ENCODE measurements around the gene ZNF688. TPM values are rescaled to one million over a fixed set of nuclear protein-coding genes. Genes with fewer than 3 reads are reported as not detected.

ZNF688 gene
- total and polyA plus RNA-seq, 2 of the 8 experiments (the other 6 are each of a cell fraction or from before 2014, with no cell fraction given) = 2.7 to 3.5 TPM

GRCh38 chr16:30615358-30616091 lies 44.0 kb upstream of the ZNF688 start (continued):
- TF ChIP-seq CHD7 (IDR thresholded peaks at IDR 0.05; ENCODE audit: insufficient replicate concordance, low read length) = no peak
- no peak for TF ChIP-seq RBBP5 (IDR thresholded peaks at IDR 0.05; ENCODE audit: borderline replicate concordance, low read depth, low read length)
- TF ChIP-seq CTBP2 (IDR thresholded peaks at IDR 0.05; ENCODE audit: borderline replicate concordance, insufficient read depth, insufficient read length, low read length) = peak; percentile 82
- TF ChIP-seq PHF8 (conservative IDR thresholded peaks at IDR 0.05; ENCODE audit: low read depth, low read length) = no peak
- peak; percentile 43; the same call in 1 of the 2 replicates for TF ChIP-seq GABPA (IDR thresholded peaks at IDR 0.05; ENCODE audit: borderline replicate concordance, insufficient read depth, low read length)
- TF ChIP-seq RAD21 (IDR thresholded peaks at IDR 0.05 in 1 of 2, conservative IDR thresholded peaks at IDR 0.05 in 1 of 2; ENCODE audit: low read depth in 2 of 2, low read length in 2 of 2) = peak; percentile 99
- TF ChIP-seq SIN3A (conservative IDR thresholded peaks at IDR 0.05 in 1 of 2, IDR thresholded peaks at IDR 0.05 in 1 of 2; ENCODE audit: low read depth in 1 of 2, low read length in 2 of 2) = peak in 1 of 2 experiments; percentile 79; a peak in 1 of 4 replicates
- no peak for TF ChIP-seq BACH1 (IDR thresholded peaks at IDR 0.05; ENCODE audit: low read length)
- TF ChIP-seq SRF (IDR thresholded peaks at IDR 0.05; ENCODE audit: low read depth, low read length) = no peak

Measured in H1 (cell line).